GM18517 (cell line): ENCODE data around the gene FSTL4.

Experiments used
- ATAC-seq: cut with Tn5 transposase; IDR thresholded peaks from one replicate; pipeline ENCODE4 v1.9.1; 2021; ENCODE audit warnings: mild to moderate bottlenecking, moderate library complexity; ENCODE audit not compliant: unreplicated experiment

Gene FSTL4

DNA sequence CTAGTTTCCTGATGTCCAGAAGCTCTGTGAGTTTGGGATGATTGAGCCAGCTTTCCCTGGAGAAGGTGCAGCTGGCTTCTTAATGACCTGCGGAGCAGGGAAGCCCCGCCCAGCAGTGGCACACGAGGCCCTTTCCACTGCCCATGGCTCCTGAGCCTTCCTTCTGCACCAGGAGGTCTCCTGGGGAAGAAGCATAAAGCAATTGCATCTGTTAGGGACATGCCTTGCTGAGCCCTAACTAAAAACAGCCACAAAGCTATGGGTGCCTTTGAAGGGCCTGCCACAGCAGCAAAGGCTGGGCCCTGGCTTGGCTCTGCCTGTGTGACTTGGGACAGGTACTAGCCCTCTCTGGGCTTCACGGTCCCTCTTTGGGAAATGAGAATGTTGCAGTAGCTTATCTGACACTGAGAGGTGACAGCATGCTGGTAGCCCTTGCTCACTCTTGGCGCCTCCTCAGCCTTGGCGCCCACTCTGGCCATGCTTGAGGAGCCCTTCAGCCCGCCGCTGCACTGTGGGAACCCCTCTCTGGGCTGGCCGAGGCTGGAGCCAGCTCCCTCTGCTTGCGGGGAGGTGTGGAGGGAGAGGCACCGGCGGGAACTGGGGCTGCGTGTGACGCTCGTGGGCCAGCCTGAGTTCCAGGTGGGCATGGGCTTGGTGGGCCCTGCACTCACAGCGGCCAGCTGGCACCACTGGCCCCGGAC, 218.4 kb downstream of the FSTL4 start:
- ATAC-seq = no peak

DNA sequence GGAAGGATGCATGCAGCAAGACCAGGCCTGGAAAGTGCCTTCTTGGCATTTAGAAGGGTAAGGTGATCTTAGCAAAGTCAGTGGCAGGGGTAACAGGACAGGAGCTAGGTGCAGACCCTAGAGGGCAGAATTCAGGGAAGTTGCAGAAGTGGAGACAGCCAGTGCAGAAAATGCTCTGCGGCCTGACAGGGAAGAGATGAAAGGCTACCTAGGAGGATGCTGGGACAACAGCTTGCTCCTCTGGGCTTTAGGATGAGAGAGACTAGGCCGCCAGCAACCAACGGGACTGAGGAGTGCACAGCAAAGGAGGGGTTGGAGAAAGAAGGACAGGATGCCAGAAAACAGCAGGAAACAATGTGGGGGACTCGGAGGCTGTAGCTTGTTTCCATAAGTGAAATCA, 219.9 kb downstream of the FSTL4 start:
- no peak for ATAC-seq

DNA sequence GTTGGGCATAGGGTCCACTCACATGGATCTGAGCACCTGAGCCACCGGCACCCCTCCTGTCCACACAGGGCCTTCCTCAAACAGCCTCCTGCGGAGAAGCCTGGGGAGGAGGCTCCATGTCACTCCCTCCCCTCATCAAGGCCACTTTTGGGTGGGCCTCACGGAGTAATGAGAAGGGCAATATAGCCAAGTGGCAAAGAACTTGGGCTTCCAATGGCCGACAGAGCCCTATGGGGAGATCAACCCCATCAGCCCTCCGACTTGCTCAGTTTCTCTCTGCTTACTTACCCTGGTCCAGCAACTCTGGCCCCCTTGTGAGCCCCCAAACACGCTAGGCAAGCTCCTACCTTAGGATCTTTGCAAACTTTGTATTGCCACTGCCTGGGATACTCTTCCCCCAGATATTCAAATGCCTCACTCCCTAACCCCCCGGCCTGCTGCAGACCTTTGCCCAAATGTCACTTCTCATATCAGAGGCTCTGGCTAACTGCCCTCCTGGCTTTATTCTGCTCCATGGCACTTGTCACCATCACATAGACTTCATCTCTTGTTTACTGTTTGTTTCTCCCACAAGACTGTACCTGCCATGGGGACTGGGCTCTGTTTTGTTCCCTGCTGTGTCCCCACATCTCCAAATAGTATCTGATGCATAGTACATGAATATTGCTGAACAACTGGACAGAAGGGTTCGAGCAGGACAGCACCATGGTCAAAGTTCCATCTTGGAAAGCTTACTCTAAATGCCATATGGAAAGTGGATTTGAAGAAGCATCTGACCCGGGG, 220.8 kb downstream of the FSTL4 start:
- ATAC-seq = no peak

DNA sequence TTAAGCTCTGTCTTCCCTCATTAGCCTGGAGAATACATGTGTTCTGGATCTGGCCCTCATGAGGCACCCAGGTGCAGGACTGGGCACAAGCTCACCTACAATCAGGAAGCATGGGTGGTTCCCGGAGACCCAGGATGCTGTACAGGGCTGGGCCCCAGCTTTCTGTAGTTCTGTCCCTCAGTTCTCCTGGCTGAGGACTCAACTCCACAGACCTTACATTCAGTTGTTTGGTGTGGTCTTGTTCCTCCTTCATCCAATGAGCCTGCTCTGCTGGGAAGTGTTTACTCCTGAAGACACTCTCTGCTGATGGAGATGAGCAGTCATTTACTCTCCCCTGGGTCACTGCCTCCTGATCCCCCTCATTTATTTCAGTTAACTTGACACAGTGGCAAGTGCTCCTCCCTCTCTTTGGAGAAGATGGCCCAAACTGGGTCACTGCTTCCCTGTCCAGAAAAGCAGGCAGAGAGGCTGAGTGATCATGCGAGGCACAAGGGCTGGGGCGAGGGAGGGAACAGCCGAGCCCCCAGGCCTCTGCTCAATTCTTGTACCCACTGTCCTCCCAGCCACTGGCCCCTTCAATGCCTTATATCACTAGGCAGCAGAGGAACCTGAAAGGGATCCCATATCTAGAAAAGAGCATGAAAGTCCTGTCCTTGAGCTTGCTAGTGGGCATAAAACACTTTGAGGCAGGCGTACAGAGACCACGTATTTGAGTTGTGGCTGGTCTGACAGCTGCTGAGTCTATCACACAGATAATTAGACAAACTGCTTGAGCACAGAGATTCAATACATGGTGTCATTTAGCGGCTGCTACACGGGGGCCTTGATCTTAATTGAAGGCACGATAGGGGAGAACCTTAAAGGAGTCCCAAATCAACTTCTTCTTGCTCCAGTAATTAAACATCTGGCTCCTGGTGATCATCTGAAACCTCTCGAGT, 221.7 kb downstream of the FSTL4 start:
- ATAC-seq = no peak

DNA sequence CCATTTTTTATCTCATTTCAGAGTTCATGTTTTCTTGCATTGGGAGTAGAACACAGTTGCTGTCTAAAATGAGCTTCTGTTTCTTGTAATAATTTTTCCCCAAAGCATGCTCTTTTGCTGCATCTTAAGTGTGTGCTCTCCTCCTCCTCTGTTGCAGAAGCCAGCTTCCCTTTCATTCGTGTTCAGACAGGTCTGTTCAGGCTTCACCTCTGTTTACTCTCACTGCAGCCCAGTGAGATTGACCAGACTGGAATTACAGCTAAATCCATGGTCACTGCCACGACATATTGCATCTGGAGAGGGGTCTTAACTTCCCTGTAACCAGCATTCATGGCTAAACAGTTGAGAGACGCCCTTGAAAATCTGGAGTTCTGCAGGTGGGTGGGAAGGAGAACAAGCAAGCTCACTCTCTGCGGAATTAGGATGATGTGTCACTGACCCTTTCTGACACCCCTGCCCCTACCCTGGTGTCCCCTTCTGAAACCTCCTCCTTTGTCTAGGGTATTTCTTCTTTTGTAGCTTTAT, 223.2 kb downstream of the FSTL4 start:
- ATAC-seq = no peak

DNA sequence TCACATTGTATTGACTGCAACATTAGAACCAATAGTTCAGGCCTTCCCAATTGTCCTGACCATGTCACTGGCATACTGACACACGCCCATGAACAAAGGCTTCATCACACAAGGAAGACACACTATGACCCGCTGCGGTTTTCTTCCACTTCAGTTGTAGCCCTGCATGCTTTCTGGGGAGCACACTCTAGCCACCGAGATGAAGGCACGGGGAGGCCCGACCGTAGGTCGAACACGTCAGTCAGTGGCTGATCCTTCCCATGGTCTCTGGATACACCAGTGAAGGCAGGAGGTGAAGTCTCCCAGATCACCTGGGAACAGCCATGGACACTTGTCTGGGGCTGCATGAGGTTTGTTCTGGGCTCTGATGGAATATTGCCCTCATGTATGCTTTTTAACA, 224.7 kb downstream of the FSTL4 start:
- ATAC-seq = no peak

DNA sequence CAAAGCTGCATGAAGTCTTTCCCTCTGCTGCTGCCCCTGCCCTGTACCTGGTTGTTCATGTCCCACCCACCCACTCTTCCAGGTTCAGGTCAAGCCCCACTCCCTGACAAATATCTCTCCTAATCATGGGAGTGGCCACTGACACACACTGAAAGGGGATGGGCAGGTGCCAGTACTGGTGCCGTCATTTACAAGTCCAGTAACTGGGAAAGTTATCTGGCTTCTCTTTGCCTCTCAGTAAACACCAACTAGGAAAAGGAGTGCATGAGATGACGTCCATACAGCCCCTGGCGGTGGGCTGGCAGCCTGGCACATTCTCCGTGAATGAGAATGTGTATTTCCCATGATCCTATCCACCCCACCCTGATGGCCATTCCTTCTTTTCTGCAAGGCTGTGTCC, 225.2 kb downstream of the FSTL4 start:
- no peak for ATAC-seq

DNA sequence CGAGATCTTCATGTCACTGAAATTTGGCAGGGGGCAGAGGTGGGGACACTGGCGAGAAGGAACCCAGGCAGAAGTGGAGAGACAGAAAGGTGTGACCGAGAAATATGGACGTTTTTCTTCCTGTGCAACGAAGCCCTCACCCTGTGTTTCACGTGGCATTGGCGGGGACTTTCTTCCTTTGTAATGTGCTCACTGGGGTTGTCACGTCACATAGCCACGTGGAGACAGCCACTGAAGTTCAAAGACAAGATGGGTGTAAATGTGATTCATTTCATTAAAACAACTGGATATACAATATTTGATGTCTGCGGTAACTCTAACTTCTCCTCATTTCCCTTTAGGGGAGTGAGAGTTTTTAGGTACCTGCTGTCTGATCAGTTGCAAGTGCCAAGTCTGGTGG, 225.7 kb downstream of the FSTL4 start:
- ATAC-seq = no peak

DNA sequence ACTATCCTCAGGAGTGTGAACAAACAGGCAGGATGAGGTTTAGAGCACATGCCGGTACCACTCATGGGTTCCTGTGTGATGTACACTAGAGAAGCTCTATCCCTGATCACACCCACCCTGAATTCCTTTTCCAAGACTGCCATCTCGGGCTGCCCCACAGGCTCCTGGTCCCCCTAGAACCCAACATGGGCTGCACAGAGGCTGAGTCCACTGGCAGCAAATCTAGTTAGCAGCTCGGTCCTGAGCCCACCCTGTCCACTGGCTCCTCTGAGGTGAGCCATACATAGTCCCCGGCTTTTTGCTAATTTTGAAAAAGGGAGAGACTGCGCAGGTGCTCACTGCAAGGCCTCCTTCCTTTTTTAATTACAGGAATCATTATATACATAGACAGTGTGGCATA, 227.0 kb downstream of the FSTL4 start:
- ATAC-seq = no peak

DNA sequence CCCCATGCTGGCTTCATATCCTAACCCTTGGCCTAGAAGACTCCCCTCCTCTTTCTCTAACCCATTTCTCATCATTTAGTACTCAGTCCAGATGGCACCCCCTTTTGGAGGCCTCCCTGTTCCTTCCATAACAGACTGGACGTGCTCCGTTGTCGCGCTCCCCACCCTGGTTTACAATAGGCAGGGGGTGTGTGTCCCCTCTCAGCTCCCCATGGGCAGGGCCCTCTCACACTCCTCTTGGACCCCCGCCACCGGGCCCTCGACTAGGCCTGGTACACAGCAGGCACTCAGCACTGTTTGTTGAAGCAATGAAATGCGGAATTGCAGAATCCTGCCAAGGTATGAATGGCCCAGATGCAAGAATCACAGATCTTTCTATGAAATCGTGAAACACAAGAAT, 227.4 kb downstream of the FSTL4 start:
- ATAC-seq = no peak

DNA sequence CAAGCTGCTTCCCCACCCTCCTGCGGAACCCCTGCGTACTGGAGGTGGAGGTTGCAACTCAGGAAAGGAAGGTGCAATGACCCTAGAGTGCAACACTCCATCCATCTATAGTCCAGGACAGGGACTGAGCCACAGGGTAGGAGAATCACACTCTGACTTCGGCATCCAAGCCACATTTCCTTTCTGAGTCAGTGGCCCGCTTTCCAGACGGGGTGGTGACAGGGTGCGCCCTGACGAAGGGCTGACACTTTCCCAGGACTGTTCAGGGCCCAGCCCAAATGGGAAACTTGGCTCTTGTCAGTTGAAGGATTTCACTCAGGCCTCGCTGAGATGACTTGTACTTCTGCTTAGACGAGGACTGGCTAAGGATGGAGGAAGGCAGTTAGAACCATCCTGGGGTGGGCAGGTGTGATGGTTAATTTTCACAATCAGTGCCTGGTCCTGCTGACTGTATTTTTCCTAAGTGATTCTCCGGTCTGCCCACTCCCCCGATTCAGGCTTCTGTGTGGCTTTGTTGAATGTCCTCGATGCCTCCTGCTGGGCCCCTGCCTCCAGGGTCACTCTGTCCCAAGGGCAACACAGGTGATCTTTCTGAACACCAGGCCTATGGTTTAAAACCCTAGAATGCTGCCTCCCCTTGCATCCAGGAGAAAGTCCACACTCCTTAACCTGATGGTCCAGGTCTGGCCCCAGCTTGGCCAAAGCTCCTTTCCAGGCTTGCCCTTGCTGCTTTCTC, 228.1 kb downstream of the FSTL4 start:
- no peak for ATAC-seq

DNA sequence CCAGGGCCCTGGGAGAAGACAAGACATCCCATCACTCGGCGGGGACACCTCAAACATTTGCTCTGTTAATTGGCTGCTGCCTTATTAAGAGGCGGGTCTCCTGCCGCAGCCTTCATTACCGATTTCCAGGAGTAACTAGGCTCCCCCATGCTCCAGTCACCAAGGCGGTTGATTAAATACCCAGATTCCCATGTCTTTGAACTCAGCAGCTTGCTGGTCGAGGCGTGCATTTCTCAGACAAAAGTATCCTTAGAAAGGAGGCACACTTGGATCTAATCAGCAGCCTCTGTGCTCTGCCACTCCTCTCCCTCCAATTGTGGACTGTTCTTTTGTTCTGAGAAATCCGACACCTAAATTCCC, 228.8 kb downstream of the FSTL4 start:
- no peak for ATAC-seq

DNA sequence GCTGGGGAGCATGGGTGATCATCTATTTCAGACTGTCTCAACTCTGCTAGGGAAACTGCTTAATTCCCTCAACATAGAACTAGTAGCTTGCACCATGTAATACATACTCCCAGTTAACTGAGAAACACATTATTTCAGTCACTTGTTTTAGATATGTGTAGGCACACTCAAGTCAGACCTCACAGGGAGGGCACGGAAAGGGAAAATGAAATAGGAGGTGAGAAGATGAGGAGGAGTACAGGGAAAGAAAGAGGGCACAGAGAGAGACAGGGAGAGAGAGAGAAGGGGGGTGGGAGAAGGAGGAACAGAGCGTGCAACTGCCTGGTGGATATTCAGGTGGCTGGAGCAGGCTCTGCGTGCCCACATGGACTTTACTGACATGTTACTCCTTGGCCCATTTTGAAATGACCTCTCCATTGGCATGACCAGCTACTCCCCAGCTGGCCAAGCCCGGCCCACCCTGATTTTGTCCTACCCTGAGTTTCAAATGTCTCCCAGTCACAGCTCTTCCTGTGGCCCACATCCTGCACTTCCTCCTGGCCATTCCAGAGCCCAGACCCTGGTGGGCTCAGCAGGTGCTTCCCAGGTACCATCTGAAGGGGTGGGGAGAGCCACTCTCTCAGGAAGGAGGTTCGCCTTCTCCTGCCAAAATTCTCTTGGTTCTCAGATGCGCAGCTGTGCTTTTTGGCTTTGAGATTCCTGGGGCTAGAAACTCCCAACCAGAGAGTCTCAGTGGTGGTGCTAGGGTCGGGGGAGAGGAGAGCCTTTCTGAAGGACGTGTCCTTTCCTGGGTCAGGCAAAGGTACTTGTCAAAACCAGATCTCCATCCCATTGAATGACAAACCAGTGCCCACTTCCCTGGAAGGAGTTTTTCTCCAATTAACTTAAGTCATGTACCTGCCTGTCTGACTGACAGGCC, 229.4 kb downstream of the FSTL4 start:
- no peak for ATAC-seq

DNA sequence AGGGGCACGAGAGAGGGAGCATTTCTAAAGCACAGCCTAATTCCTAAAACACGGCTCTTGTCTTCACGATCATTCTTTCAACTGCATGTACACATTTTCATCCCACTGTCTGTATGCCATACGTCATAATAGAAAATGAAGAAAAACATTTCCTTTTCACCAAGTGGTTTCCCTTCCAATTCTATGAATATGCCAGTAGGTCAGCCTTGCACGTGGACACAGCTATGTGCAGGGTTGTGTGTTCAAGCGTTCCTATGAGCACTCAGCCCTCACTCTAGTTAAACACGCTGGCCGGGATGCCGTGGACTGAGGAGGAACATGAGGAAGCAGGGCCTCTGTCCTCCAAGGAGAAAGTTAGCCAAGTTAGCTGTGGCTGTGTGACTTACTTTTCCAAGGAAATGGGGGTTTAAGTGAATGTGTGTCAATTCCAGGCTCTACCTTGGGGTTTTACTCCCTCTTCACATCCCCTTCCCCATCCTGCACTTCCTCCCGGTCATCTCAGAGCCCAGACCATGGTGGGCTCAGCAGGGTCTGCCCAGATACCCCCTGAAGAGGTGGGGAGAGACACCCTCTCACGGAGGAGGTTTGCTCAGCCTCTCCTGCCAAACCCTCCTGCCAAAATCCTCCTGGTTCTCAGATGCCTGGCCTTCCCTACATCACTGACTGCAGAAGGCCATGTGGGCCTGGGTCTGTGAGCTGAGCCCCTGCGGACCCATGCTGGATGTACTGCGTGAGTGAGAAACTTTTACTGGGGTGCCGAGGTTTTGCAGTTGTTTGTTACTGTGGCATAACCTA, 230.6 kb downstream of the FSTL4 start:
- no peak for ATAC-seq

DNA sequence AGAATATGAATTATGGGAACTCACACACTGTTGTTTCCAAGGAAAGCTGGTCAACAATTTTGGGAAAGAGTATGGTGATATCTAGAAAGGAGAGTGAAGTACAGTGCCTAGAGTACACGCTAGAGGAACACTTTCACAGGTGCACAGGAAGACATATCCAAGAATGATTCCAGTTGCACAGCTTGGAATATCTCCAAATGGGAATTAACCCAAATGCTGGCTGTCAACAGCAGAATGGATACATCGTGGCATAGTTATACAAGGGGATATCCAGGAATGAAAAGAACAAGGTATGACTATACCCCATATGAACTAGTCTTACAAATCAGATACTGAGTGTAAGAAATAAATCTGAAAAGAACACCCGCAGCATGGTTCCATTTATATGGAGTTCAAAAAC, 231.3 kb downstream of the FSTL4 start:
- ATAC-seq = no peak

DNA sequence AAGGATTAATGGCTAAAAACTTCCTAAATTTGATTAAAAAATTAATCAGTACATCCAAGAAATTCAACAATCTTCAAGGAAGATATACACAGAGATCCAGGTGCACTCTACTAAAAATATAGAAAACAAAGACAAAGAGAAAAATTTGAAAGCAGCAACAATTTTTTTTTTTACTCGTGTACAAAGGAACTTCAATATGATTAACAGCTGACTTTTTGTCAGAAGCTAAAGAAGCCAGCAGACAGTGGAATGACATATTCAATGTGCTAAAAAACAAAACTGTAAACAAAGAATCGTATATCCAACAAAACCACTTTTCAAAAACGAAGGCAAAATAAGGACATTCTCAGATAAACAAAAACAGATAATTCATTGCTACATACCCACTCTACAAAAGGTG, 234.6 kb downstream of the FSTL4 start:
- ATAC-seq = no peak

DNA sequence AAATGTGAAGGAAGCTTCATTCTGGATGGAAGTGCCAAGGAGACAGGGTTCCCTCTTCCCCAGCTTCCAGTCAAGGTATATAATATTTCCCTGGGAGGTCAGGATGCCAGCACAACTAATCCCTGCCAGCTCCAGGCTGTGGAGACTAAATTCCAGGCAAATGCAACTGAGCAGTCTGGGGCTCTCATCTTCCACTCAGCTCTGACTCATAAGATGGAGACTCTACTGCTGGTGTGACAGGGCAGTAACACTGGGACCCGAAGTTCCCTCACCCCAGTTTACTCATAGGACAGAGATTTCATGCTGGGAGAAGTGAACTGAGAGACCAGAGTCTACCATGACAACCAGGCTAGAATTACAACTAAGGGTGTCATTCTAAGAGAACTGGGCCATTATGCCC, 235.4 kb downstream of the FSTL4 start:
- ATAC-seq = no peak

DNA sequence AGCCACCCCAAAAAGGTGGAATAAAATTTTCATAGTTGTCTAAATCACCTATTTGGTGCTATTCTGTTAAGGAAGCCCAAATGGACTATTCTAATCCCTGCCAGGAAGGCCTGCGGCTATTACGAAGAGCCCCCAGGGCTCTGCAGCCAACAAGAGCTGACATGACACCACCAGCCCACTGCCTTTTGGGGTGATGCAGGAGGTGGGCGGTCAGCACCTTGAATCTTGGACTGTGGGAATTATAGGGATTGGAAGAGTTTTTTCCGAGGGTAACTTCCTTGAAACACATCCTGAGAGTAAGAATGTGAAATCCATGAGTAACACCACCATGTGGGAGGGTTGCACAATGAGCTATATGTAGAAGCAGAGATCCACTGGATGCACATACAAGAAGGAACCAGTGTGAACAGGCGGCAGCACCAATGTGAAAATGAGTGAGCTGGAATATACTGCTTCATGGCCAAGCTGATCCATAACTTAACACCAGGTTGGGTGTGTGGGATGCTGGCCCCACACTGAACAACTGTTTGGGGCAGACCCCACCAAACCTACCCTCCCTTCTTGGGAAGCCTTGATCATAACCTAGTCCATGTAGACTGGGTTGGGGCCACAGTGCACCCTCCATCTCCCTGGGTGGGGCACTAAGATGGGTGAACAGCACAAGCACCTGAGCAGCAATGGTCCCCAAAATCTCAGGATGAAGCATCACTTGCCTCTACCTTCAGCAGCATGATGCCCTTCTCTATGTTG, 239.0 kb downstream of the FSTL4 start:
- no peak for ATAC-seq
